GM18870 (cell line): ENCODE data around the gene ARR3.
A peak's percentile ranks its signal among the peaks of the same experiment; 100 is the strongest.
"Not testable (repeated sequence)": the region's sequence is repeated elsewhere in the genome, so short reads cannot be mapped to it uniquely, and the experiment has no call there.

Source experiments
- ATAC-seq: cut with Tn5 transposase; IDR thresholded peaks from one replicate; pipeline ENCODE4 v1.9.1; 2021; ENCODE audit warnings: moderate library complexity; ENCODE audit not compliant: unreplicated experiment

The ARR3 gene

GRCh38 chrX:70279081-70279480 is 10.9 kb downstream of the ARR3 start:
- no peak for ATAC-seq

DNA sequence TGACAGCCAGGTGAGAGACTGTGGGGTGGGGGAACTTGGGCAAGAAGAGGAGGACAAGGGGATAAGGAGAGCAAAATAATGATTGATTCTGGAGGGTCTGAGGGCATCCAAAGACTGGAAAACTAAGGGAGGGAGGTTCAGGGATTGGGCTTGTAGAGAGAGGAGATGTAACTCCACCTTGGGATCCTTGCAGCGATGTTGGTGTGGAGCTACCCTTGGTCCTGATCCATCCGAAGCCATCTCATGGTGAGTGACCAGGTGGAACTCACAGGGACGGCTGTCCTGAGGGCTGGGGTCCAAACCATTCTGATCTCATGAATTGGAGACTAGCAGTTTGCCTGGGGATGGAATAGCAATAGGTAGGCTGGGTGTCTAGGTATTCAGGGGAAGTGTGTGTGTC is 12.4 kb downstream of the ARR3 start:
- no peak for ATAC-seq

GRCh38 chrX:70281951-70282350 is 13.8 kb downstream of the ARR3 start, which contains the start of gene RAB41:
RAB41 (plus strand) TSS chrX:70282172; CDS start chrX:70282218, 46 bp downstream.
- no peak for ATAC-seq

GRCh38 chrX:70289168-70289792 is 21.1 kb downstream of the ARR3 start:
- ATAC-seq = peak; percentile 17

GRCh38 chrX:70289793-70290770 is 21.9 kb downstream of the ARR3 start, which contains the start of the genes KIF4A and PDZD11:
KIF4A (plus strand) TSS chrX:70290104; CDS start chrX:70290459, 355 bp downstream.
PDZD11 (minus strand) TSS chrX:70289927; CDS start chrX:70289341, 586 bp downstream.
- ATAC-seq = peak; percentile 86

DNA sequence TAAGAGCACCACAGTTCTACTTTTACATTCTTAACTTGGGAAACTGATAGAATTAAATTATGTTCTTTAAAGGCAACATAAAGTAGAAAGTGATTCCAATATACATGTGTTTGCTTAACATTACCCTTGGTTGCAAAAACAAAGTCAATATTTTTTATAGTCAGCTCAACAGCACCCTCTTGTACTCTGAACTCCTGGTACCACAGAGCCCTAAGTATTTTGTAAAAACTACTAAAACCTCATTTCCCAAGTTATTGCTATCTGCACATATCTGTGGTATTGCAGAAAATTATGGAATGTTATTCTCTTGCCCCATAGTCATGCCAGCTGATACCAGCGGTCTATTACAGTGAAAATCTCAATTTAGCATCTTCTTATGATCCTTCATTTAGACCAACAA is 24.7 kb downstream of the ARR3 start:
- no peak for ATAC-seq

DNA sequence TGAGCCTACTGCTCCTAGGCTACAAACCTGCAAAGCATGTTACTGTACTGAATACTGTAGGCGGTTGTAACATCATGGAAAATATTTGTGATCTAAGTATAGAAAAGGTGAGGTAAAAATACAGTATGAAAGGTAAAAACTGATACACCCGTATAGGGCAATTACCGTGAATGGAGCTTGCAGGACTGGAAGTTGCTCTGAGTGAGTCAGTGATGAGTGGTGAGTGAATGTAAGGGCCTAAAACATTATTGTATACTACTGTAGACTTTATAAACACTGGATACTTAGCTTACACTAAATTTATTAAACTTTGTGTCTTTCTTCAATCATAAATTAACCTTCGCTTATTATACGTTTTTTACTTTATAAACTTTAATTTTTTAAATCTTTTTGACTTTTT is 25.5 kb downstream of the ARR3 start:
- no peak for ATAC-seq

DNA sequence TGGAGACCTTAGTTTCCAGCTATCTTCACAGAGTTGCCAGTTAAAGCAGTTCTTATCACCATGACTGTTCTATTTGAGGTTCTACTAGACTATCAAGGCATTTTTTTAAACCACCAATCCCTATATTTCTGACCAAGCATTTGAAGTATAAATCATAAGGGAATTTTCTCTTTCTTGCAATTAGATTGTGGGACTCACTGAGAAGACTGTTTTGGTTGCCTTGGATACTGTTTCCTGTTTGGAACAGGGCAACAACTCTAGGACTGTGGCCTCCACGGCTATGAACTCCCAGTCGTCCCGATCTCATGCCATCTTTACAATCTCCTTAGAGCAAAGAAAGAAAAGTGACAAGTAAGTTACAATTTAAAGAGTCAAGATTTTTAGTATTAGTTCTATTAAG is 33.6 kb downstream of the ARR3 start:
- no peak for ATAC-seq

DNA sequence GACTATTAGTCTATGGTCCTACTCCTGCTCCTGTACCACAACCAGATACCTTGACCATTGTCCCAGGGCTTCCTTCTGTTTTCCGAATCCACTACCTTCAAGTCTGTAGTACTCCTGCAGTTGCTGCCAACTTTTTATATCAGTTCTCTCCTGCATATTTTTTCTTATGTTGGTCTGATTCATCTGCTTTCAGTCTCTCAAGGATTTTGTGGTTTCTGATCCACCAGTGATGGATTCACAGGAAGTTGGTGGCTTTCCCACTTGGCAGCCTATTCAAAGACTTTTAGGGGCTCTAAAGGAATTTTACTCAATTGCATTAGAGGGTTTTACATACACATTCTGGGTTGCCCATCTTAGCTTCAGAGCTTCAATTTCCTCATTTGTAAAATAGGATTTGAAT is 45.4 kb downstream of the ARR3 start:
- ATAC-seq = no peak

DNA sequence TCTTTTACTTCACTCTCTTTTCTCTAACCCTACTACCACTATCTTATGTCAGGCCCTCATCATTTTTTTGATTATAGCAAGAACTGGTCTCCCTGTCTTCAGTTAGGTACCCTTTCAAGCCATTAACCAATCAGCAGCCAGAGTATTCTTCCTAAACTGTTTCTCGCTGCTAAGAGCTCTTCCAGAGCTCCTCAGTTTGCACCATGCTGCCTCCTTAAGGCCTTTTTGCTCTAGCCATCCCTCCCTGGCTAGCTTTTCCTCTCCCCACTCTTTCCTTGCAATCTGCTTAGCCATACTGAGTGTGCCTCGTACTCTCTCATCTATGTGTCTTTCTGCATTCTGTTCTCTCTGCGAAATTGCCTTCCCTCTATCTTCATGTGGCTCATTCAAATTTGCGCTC is 54.6 kb downstream of the ARR3 start:
- no peak for ATAC-seq

GRCh38 chrX:70323628-70324027 is 55.5 kb downstream of the ARR3 start:
- ATAC-seq = not testable (repeated sequence)

DNA sequence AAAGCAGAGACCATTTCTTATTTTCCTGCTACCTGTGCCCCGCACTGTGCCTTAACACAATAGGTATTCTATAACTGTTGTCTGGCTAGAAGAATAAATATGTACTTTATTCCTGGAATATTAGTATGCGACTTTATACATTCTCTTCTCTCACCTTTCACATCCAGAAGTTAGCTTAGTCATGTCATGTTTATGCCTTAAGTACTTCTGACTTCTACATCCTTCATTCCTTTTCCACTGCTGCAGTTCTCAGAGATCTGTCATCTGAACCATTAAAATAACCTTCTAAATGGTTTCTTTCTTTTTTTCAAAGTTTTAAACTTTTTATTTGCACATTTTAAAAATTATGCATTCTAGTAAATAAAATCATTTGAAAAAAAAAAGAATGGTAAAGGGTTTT is 56.2 kb downstream of the ARR3 start:
- ATAC-seq = no peak

GRCh38 chrX:70331161-70331560 is 63.0 kb downstream of the ARR3 start:
- no peak for ATAC-seq
